Stomach (tissue), 9 donors: ENCODE results near the gene DUT. TPM values are rescaled to one million over a fixed set of nuclear protein-coding genes. Genes with fewer than 3 reads are reported as not detected.
A peak's percentile ranks its signal among the peaks of the same experiment; 100 is the strongest.

ENCODE experiments used
- DNase-seq, 2 donors: peaks; one replicate each; pipeline versions ENCODE4 v3.0.0 to v3.0.0-alpha.2; 2013 to 2019
- H3K27ac ChIP-seq, 5 donors: fragments of 200-600 bp in 4 of 5; sonication (generic) in 4 of 5; one replicate each; pipeline ENCODE4 v1.5.1; 2013 to 2019; ENCODE audit warnings: mild to moderate bottlenecking in 1 of 5, moderate library complexity in 1 of 5
- H3K27me3 ChIP-seq, 3 donors: fragments of 200-600 bp; sonication (generic); one replicate each; pipeline ENCODE4 v1.5.1; 2017 to 2019; ENCODE audit warnings: mixed run types in 1 of 3
- H3K36me3 ChIP-seq, 4 donors: fragments of 200-600 bp; sonication (generic); 1 replicate in 3 of 4; 2 replicates in 1 of 4; pipeline ENCODE4 v1.5.1; 2016 to 2019
- H3K4me1 ChIP-seq, 4 donors: fragments of 200-600 bp; sonication (generic); one replicate each; pipeline ENCODE4 v1.5.1; 2016 to 2019
- H3K4me3 ChIP-seq, 4 donors: fragments of 200-600 bp; sonication (generic) in 3 of 4; one replicate each; pipeline ENCODE4 v1.5.1; 2016 to 2019; ENCODE audit warnings: mild to moderate bottlenecking in 1 of 4
- H3K9me3 ChIP-seq, 4 donors: fragments of 200-600 bp; sonication (generic); one replicate each; pipeline ENCODE4 v1.5.1; 2016 to 2019
- CTCF ChIP-seq, 7 experiments: fragments of 450-650 bp in 4 of 7; fragments of 200-600 bp in 3 of 7; sonication (generic) in 3 of 7; IDR thresholded peaks; one replicate each; pipeline ENCODE4 v1.5.1; 2016 to 2019; ENCODE audit warnings: antibody characterized with exemption in 7 of 7, control low read depth in 2 of 7, mild to moderate bottlenecking in 1 of 7
- EP300 ChIP-seq: sonication (generic); formaldehyde crosslinking; IDR thresholded peaks from one replicate; pipeline ENCODE4 v1.6.1; 2017; ENCODE audit warnings: antibody characterized with exemption
- POLR2A ChIP-seq, 4 donors: fragments of 450-650 bp; IDR thresholded peaks; one replicate each; pipeline ENCODE4 v1.6.1; 2016; ENCODE audit warnings: antibody characterized with exemption in 4 of 4, control low read depth in 2 of 4, mild to moderate bottlenecking in 1 of 4, moderate library complexity in 1 of 4
- POLR2AphosphoS5 ChIP-seq, 3 donors: sonication (generic); formaldehyde crosslinking; IDR thresholded peaks; one replicate each; pipeline ENCODE4 v1.6.1; 2016; ENCODE audit warnings: antibody characterized with exemption in 3 of 3
- WGBS, 5 donors: extraction: QIAGEN DNeasy Blood & Tissue Kit in 3 of 5; methylation state at CpG; one replicate each; pipeline versions ENCODE4 v1.1.5 to v1.1.7; 2013 to 2018; 5-methylcytosine and 5-hydroxymethylcytosine counted together
- intact Hi-C: fragments of 100-400 bp; cut with DNase I; formaldehyde crosslinking; loops from one replicate; pipeline ENCODE4 v1.15.1; 2023; ENCODE audit warnings: low total_unique reads
- polyA plus RNA-seq, 3 donors: library from polyadenylated mRNA; stranded (reverse); fragments of 200-250 nt; gene quantifications; one replicate each; pipeline ENCODE4 v1.2.3, GENCODE V29; 2013
- total RNA-seq, 5 donors: library from RNA; depleted of rRNA; stranded (reverse); fragments of >200 nt; gene quantifications; one replicate each; pipeline versions ENCODE4 v1.1.0 to v1.2.3, GENCODE V29; 2014 to 2016
- donor health status: healthy with polysubstance abuse.
- donor health status: Bipolar disorder and iron deficiency.
- donor health status: healthy.

The DUT gene
- total and polyA plus RNA-seq, 8 donors, result 7.6 to 207 (median 69.6) TPM

DNA sequence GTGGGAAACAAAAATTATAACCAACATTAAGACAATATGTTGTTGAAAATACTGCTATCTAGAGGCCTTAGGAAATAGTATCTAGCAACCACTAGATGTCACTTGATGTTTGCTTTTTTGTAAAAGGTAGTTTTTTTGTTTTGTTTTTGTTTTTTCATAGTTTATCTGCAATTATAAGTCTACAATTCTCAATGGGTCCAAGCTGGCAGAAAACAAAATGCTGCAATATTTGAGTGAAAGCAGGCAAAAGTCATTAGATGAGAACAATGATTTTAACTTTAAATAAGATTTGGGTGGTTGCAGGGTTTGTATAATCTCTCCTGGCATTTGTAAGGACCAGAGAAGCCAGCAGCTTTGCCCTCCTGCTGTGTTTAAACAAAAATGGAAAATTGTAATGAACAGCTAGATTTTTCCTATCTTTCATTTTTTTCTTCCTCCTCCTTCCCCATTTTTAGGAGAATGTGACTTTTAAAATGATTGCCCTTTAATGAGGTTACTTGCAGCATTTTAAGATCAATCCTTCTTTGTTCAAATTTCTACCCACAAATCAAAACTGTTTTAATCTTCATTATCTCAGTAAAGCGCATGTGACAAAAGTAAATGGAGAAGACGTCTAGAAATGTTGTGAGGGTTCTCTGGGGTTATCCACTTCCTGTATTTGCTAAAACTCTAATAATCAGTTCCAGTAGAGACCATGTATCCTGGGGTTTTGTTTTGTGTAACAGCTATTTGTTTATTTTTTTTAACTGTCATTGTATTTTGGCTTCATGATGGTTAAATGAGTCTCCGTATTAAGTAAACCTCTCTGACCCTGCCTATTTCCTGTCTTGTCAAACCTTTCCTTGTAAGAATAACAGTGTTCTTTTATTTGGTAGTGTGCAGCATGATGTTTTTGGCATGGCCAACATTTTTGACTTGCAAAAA, 27.3 kb downstream of the DUT start:
- intact Hi-C loops, result no loop called here

GRCh38 chr15:48360841-48361240, 29.6 kb downstream of the DUT start:
- no peak for DNase-seq
- TF ChIP-seq EP300 (no peak), CTCF (IDR thresholded peaks at IDR 0.05) (no peak), POLR2AphosphoS5 (IDR thresholded peaks at IDR 0.05) (no peak), POLR2A (IDR thresholded peaks at IDR 0.05) (no peak)
- Histone ChIP-seq H3K36me3 (no peaks in the 10 kb centered on the region), H3K4me1 (peaks cover 0 to 9% (median 4%) of the 10 kb centered on the region in 4 donors), H3K27ac (no peak overlapping the region), H3K9me3 (no peaks in the 10 kb centered on the region), H3K4me3 (no peak overlapping the region), H3K27me3 (no peaks in the 10 kb centered on the region)
- intact Hi-C loops, result loop anchor here (10.0 kb wide), 1 partner anchor 434 kb away; no protein-coding TSS in a partner anchor
- 82 to 98% (median 89%) methylated on average over 2 of the region's 2 CpGs for WGBS, 5 donors

More for the DNA sequence above, 27.3 kb downstream of the DUT start:
- no peaks in the 10 kb centered on the region for H3K27me3 ChIP-seq
- peak in 1 of 2 donors; percentile 60 for DNase-seq
- 5 to 12% (median 8%) methylated on average over 3 of the region's 3 CpGs for WGBS, 5 donors
- peaks cover 0 to 9% (median 4%) of the 10 kb centered on the region in 4 donors for H3K4me1 ChIP-seq
- no peaks in the 10 kb centered on the region for H3K9me3 ChIP-seq
- H3K4me3 ChIP-seq, result no peak overlapping the region
- TF ChIP-seq EP300 (no peak), CTCF (IDR thresholded peaks at IDR 0.05) (peak in 5 of 7 experiments; percentile 26 to 65 (median 56))
- no peaks in the 10 kb centered on the region for H3K36me3 ChIP-seq
- H3K27ac ChIP-seq, result peak overlapping the region in 3 of 5 donors; percentile 12 to 25 (median 16)

GRCh38 chr15:48361685-48362084, 30.5 kb downstream of the DUT start:
- Histone ChIP-seq H3K36me3 (no peaks in the 10 kb centered on the region), H3K27me3 (no peaks in the 10 kb centered on the region), H3K4me1 (peaks cover 0 to 9% (median 4%) of the 10 kb centered on the region in 4 donors), H3K9me3 (no peaks in the 10 kb centered on the region), H3K27ac (no peak overlapping the region), H3K4me3 (no peak overlapping the region)
- DNase-seq, result no peak
- 73 to 85% (median 81%) methylated on average over 2 of the region's 2 CpGs for WGBS, 5 donors
- intact Hi-C loops, result loop anchor here (10.0 kb wide), 1 partner anchor 433 kb away; no protein-coding TSS in a partner anchor
- no peak for TF ChIP-seq POLR2AphosphoS5 (IDR thresholded peaks at IDR 0.05)
- TF ChIP-seq POLR2A (IDR thresholded peaks at IDR 0.05), result no peak

GRCh38 chr15:48363474-48363873, 32.2 kb downstream of the DUT start:
- Histone ChIP-seq H3K4me3 (no peak overlapping the region), H3K27ac (no peak overlapping the region)
- intact Hi-C loops, result loop anchor here (10.0 kb wide), 1 partner anchor 431 kb away; no protein-coding TSS in a partner anchor

More at GRCh38 chr15:48363474-48363873, 32.2 kb downstream of the DUT start:
- no peaks in the 10 kb centered on the region for H3K36me3 ChIP-seq
- TF ChIP-seq POLR2A (IDR thresholded peaks at IDR 0.05) (no peak), CTCF (IDR thresholded peaks at IDR 0.05) (no peak), POLR2AphosphoS5 (IDR thresholded peaks at IDR 0.05) (no peak), EP300 (no peak)
- 42 to 69% (median 57%) methylated on average over 5 of the region's 5 CpGs for WGBS, 5 donors
- peaks cover 0 to 6% (median 2%) of the 10 kb centered on the region in 4 donors for H3K4me1 ChIP-seq
- H3K27me3 ChIP-seq, result no peaks in the 10 kb centered on the region
- H3K9me3 ChIP-seq, result no peaks in the 10 kb centered on the region
- no peak for DNase-seq
